GM12872 (cell line): ENCODE measurements around the gene RRP12.

Experiments used
- TF ChIP-seq, protein P1 (sequence below): IDR thresholded peaks from 3 replicates; pipeline ENCODE4 v1.5.1; 2011; ENCODE audit warnings: low read depth, mild to moderate bottlenecking, low read length, moderate library complexity; ENCODE audit not compliant: insufficient read depth

Gene RRP12, protein sequence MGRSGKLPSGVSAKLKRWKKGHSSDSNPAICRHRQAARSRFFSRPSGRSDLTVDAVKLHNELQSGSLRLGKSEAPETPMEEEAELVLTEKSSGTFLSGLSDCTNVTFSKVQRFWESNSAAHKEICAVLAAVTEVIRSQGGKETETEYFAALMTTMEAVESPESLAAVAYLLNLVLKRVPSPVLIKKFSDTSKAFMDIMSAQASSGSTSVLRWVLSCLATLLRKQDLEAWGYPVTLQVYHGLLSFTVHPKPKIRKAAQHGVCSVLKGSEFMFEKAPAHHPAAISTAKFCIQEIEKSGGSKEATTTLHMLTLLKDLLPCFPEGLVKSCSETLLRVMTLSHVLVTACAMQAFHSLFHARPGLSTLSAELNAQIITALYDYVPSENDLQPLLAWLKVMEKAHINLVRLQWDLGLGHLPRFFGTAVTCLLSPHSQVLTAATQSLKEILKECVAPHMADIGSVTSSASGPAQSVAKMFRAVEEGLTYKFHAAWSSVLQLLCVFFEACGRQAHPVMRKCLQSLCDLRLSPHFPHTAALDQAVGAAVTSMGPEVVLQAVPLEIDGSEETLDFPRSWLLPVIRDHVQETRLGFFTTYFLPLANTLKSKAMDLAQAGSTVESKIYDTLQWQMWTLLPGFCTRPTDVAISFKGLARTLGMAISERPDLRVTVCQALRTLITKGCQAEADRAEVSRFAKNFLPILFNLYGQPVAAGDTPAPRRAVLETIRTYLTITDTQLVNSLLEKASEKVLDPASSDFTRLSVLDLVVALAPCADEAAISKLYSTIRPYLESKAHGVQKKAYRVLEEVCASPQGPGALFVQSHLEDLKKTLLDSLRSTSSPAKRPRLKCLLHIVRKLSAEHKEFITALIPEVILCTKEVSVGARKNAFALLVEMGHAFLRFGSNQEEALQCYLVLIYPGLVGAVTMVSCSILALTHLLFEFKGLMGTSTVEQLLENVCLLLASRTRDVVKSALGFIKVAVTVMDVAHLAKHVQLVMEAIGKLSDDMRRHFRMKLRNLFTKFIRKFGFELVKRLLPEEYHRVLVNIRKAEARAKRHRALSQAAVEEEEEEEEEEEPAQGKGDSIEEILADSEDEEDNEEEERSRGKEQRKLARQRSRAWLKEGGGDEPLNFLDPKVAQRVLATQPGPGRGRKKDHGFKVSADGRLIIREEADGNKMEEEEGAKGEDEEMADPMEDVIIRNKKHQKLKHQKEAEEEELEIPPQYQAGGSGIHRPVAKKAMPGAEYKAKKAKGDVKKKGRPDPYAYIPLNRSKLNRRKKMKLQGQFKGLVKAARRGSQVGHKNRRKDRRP (N-terminal part only)

DNA sequence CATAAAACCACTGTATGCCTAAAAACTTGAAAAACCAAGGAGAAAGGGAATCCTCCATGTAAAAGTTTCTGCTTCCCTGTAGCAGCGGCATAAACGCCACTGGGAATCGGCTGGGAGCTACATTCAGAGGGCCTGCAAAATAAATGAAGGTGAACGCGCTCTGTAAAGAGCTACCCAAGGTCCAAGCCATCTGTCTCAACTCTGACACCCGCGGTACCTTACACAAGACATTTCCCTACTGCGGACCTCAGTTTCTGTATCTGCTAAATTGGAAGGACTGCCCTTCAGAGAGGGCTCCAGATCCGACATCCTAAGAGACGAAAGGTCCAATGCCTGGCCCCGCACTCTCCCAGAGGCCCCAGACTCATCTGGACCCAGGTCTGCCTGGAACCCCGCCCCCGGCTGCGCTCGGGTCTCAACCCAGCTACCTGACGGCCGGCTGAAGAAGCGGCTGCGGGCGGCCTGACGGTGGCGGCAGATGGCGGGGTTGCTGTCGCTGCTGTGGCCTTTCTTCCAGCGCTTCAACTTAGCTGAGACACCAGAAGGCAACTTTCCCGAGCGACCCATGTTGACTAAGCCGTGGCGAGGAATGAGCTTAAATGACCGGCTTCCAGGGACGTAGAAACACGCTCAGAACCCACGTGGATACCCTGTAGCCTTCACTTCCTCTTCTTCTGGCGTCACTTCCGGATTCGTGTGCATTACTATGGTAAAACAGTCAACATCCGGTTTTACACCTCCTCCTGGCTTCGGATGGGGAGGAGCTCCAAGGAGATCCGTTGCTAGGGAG lies at the start of gene RRP12:
TSS of gene RRP12 (minus strand) at position 676 of the 790 bp plus-strand sequence. CDS start at position 567, 109 bp downstream.
- TF ChIP-seq, protein P1, sequence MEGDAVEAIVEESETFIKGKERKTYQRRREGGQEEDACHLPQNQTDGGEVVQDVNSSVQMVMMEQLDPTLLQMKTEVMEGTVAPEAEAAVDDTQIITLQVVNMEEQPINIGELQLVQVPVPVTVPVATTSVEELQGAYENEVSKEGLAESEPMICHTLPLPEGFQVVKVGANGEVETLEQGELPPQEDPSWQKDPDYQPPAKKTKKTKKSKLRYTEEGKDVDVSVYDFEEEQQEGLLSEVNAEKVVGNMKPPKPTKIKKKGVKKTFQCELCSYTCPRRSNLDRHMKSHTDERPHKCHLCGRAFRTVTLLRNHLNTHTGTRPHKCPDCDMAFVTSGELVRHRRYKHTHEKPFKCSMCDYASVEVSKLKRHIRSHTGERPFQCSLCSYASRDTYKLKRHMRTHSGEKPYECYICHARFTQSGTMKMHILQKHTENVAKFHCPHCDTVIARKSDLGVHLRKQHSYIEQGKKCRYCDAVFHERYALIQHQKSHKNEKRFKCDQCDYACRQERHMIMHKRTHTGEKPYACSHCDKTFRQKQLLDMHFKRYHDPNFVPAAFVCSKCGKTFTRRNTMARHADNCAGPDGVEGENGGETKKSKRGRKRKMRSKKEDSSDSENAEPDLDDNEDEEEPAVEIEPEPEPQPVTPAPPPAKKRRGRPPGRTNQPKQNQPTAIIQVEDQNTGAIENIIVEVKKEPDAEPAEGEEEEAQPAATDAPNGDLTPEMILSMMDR: 0 out of 3 replicates have a peak, but pooled peaks have one; percentile 27

- TF ChIP-seq, protein P1: no peak
These were observed 49.7 kb upstream of the RRP12 start for GRCh38 chr10:97450828-97451227.

DNA sequence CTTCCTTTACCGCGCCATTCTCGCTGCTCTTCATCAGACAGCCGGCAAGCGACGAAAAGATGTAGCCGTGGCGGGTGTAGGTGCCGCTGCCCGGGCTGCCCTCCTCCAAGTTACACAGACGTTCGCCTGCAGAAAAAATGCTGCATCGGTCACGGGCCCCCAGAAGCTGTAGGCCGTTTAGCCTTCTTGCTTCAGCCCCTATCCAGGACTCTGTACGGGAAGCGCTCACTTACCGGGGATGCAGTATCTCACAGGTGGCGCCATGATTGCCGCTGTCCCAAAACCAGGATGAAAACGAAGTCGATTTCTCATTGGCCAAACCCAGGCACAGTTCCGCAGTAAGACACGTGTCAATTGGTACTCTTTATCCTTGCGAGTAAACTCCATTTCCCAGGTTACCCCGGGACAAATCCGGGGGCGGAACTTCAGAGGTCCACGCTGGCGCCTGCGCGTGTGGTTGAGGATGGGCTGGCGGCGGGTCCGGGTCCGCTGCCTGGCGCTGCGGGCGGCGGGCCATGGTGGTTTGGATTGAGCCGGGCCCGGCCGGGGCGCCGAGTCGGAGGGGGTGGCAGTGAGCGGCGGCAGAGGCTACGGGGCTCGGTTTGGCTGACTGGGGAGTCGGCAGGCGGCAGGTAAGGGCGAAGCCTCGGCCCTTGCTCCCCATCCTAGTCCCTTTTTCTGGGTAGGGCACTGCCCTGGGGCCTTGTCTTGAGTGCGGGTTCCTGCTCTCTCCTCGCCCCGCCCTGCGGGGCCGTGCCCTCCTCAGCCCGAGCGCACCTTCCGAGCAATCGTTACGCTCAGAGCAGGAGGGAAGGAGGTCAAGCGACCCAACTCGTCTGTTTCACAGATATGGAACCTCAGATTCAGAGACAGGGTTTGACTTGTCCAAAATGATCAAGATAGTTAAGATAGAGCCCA lies 44.8 kb upstream of the RRP12 start, which contains the start of the genes EXOSC1 and ZDHHC16:
TSS of gene EXOSC1 (minus strand) at position 285 of the 918 bp plus-strand sequence. CDS start at position 264, 21 bp downstream.
TSS of gene ZDHHC16 (plus strand) at position 454 of the 918 bp plus-strand sequence. CDS start 5,501 bp downstream, outside the sequence.
- TF ChIP-seq, protein P1: 0 out of 3 replicates have a peak, but pooled peaks have one; percentile 11

- TF ChIP-seq, protein P1: no peak
These were observed 44.2 kb upstream of the RRP12 start for GRCh38 chr10:97445357-97445721.

DNA sequence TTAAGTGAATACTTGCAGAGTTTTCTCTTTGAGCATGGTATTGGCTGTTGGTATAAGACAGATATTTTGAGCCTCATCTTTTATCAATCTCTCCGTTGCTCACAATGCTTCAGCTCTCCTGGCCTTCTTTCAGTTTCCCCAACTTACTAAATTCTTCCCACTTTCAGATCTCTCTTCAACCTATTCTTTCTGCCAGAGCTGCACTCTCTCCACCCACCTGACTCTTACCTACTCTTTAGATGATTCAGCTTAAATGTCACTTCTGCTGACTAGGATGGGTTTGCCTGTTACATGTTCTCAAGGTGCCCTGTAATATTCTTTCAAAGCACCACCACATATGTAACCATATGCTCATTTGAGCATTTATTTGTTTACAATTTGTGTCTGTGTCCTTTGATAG lies 43.1 kb upstream of the RRP12 start:
- TF ChIP-seq, protein P1: no peak

- TF ChIP-seq, protein P1: no peak
These were observed 41.1 kb upstream of the RRP12 start for GRCh38 chr10:97442277-97442676.
